ENCODE results near the gene CDYL2.
"Not testable (repeated sequence)": the region's sequence is repeated elsewhere in the genome, so short reads cannot be mapped to it uniquely, and the experiment has no call there.

CDYL2 gene

DNA sequence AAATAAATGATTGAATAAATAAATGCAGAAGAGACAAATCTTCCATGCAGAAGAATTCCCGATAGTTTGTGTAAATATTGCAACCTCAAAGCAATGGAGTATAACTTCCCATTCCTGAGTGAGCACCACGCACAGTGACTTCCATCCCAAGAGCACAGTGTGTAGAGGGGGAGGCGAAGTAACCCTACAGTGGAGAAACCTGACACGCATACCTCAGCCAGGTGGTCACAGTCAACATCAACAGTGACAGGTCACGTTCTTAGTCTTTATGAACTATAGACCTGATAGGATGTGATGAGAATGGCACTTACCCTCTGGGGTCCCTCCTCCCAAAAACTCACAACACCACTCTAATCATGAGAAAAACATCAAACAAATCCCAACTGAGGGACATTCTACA lies 152.0 kb downstream of the CDYL2 start:
- no peak for ATAC-seq
- TF ChIP-seq CSDC2 (CRISPR knock-in tag; IDR thresholded peaks at IDR 0.05): no peak
- TF ChIP-seq BACH2 (CRISPR knock-in tag; IDR thresholded peaks at IDR 0.05; ENCODE audit: borderline replicate concordance): no peak
- TF ChIP-seq ZNF565 (CRISPR knock-in tag; conservative IDR thresholded peaks at IDR 0.05; ENCODE audit: low read depth): no peak
- TF ChIP-seq ZFP3 (CRISPR knock-in tag; IDR thresholded peaks at IDR 0.05): no peak
- TF ChIP-seq TCF4 (CRISPR knock-in tag; IDR thresholded peaks at IDR 0.05; ENCODE audit: borderline replicate concordance): no peak
- TF ChIP-seq SNAI2 (CRISPR knock-in tag; IDR thresholded peaks at IDR 0.05): no peak
- TF ChIP-seq, protein P1, sequence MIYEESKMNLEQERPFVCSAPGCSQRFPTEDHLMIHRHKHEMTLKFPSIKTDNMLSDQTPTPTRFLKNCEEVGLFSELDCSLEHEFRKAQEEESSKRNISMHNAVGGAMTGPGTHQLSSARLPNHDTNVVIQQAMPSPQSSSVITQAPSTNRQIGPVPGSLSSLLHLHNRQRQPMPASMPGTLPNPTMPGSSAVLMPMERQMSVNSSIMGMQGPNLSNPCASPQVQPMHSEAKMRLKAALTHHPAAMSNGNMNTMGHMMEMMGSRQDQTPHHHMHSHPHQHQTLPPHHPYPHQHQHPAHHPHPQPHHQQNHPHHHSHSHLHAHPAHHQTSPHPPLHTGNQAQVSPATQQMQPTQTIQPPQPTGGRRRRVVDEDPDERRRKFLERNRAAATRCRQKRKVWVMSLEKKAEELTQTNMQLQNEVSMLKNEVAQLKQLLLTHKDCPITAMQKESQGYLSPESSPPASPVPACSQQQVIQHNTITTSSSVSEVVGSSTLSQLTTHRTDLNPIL (CRISPR knock-in tag; IDR thresholded peaks at IDR 0.05; ENCODE audit: low read depth): no peak
- no peak for TF ChIP-seq ZNF70 (CRISPR knock-in tag; IDR thresholded peaks at IDR 0.05)
- TF ChIP-seq ZNF8 (CRISPR knock-in tag; IDR thresholded peaks at IDR 0.05): no peak
- no peak for TF ChIP-seq ISL1 (CRISPR knock-in tag; IDR thresholded peaks at IDR 0.05)

DNA sequence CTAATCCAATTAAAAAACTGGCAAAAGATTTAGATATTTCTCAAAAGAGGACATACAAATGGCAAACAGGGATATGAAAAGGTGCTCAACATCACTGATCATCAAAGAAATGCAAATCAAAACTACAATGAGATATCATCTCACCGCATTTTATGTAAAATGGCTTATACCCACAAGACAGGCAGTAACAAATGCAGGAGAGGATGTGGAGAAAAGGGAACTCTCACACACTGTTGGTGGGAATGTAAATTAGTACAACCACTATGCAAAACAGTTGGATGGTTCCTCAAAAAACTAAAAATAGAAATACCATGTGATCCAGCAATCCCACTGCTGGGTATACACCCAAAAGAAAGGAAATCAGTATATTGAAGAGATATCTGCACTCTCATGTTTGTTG lies 154.1 kb downstream of the CDYL2 start:
- ATAC-seq: not testable (repeated sequence)

DNA sequence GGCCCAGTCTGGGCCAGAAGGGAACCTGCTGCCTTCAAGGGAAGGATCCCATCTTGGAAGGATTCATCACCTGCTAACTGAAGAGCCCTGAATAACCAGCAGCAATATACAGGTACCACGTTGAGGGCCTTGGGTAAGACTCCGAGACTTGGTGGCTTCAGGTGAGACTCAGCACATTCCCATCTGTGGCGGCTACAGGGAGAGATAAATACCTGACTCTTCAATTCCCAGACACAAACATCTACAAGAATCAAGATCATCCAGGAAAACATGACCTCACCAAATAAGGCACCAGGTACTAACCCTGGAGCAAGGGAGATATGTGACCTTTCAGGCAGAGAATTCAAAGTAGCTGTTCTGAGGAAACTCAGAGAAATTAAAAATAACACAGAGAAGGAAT lies 164.1 kb downstream of the CDYL2 start:
- no peak for ATAC-seq
- TF ChIP-seq, protein P1 (CRISPR knock-in tag; IDR thresholded peaks at IDR 0.05; ENCODE audit: low read depth): no peak
- TF ChIP-seq, protein P2, sequence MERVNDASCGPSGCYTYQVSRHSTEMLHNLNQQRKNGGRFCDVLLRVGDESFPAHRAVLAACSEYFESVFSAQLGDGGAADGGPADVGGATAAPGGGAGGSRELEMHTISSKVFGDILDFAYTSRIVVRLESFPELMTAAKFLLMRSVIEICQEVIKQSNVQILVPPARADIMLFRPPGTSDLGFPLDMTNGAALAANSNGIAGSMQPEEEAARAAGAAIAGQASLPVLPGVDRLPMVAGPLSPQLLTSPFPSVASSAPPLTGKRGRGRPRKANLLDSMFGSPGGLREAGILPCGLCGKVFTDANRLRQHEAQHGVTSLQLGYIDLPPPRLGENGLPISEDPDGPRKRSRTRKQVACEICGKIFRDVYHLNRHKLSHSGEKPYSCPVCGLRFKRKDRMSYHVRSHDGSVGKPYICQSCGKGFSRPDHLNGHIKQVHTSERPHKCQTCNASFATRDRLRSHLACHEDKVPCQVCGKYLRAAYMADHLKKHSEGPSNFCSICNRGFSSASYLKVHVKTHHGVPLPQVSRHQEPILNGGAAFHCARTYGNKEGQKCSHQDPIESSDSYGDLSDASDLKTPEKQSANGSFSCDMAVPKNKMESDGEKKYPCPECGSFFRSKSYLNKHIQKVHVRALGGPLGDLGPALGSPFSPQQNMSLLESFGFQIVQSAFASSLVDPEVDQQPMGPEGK (CRISPR knock-in tag; IDR thresholded peaks at IDR 0.05; ENCODE audit: borderline replicate concordance): no peak
- TF ChIP-seq ZNF565 (CRISPR knock-in tag; conservative IDR thresholded peaks at IDR 0.05; ENCODE audit: low read depth) (no peak), ARNTL (CRISPR knock-in tag; IDR thresholded peaks at IDR 0.05; ENCODE audit: borderline replicate concordance, low read depth) (no peak), ZFP30 (CRISPR knock-in tag; IDR thresholded peaks at IDR 0.05) (no peak)

DNA sequence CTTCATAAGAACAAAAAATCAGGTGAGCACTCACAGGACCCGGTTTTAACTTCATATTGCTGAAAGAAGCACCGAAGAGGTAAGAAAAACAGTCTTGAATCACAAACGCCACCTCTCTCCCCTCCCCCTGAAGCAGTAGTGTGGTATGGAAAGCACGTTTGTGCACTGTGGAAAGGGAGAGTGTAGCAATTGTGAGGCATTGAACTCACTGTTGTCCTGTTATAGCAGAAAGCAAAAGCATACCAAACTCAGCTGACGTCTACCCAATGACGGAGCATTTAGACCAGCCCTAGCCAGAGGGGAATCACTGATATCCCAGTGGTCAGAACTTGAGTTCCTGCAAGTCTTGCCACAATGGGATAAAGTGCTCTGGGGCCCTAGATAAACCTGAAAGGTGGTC lies 164.8 kb downstream of the CDYL2 start:
- no peak for ATAC-seq
- TF ChIP-seq, protein P3, sequence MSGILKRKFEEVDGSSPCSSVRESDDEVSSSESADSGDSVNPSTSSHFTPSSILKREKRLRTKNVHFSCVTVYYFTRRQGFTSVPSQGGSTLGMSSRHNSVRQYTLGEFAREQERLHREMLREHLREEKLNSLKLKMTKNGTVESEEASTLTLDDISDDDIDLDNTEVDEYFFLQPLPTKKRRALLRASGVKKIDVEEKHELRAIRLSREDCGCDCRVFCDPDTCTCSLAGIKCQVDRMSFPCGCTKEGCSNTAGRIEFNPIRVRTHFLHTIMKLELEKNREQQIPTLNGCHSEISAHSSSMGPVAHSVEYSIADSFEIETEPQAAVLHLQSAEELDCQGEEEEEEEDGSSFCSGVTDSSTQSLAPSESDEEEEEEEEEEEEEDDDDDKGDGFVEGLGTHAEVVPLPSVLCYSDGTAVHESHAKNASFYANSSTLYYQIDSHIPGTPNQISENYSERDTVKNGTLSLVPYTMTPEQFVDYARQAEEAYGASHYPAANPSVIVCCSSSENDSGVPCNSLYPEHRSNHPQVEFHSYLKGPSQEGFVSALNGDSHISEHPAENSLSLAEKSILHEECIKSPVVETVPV (CRISPR knock-in tag; IDR thresholded peaks at IDR 0.05): no peak
- TF ChIP-seq ARNTL (CRISPR knock-in tag; IDR thresholded peaks at IDR 0.05; ENCODE audit: borderline replicate concordance, low read depth) (no peak), RARB (CRISPR knock-in tag; IDR thresholded peaks at IDR 0.05) (no peak), ESRRG (CRISPR knock-in tag; IDR thresholded peaks at IDR 0.05) (no peak)

DNA sequence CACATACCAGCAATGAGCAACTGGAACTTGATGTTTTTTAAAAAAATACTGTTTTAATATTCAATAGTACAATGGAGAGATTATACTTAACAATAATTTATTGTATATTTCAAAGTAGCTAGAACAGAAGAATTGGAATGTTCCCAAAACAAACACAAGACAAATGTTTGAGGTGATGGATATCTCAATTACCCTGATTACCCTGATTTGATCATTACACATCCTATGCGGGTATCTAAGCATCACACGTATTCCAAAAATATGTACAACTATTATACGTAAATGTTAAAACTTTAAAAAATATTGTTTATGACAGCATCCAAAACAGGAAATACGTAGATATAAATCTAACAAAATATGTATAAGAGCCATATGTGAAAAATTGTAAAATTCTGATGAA lies 166.8 kb downstream of the CDYL2 start:
- ATAC-seq: no peak
- TF ChIP-seq TCF4 (CRISPR knock-in tag; IDR thresholded peaks at IDR 0.05; ENCODE audit: borderline replicate concordance) (no peak), ISL1 (CRISPR knock-in tag; IDR thresholded peaks at IDR 0.05) (no peak), BACH2 (CRISPR knock-in tag; IDR thresholded peaks at IDR 0.05; ENCODE audit: borderline replicate concordance) (no peak), PPARA (CRISPR knock-in tag; IDR thresholded peaks at IDR 0.05; ENCODE audit: borderline replicate concordance) (no peak), SNAI2 (CRISPR knock-in tag; IDR thresholded peaks at IDR 0.05) (no peak), OSR1 (CRISPR knock-in tag; IDR thresholded peaks at IDR 0.05) (no peak), ZFP3 (CRISPR knock-in tag; IDR thresholded peaks at IDR 0.05) (no peak), ZC3H10 (CRISPR knock-in tag; IDR thresholded peaks at IDR 0.05) (no peak), ARNTL (CRISPR knock-in tag; IDR thresholded peaks at IDR 0.05; ENCODE audit: borderline replicate concordance, low read depth) (no peak), ZFP30 (CRISPR knock-in tag; IDR thresholded peaks at IDR 0.05) (no peak), GLIS3 (CRISPR knock-in tag; IDR thresholded peaks at IDR 0.05) (no peak)
- TF ChIP-seq, protein P1 (CRISPR knock-in tag; IDR thresholded peaks at IDR 0.05; ENCODE audit: low read depth): no peak
- TF ChIP-seq, protein P4, sequence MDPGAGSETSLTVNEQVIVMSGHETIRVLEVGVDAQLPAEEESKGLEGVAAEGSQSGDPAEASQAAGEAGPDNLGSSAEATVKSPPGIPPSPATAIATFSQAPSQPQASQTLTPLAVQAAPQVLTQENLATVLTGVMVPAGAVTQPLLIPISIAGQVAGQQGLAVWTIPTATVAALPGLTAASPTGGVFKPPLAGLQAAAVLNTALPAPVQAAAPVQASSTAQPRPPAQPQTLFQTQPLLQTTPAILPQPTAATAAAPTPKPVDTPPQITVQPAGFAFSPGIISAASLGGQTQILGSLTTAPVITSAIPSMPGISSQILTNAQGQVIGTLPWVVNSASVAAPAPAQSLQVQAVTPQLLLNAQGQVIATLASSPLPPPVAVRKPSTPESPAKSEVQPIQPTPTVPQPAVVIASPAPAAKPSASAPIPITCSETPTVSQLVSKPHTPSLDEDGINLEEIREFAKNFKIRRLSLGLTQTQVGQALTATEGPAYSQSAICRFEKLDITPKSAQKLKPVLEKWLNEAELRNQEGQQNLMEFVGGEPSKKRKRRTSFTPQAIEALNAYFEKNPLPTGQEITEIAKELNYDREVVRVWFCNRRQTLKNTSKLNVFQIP (CRISPR knock-in tag; IDR thresholded peaks at IDR 0.05; ENCODE audit: borderline replicate concordance, low read depth): no peak
- TF ChIP-seq, protein P2 (CRISPR knock-in tag; IDR thresholded peaks at IDR 0.05; ENCODE audit: borderline replicate concordance): no peak

All from SK-N-SH treated with all-trans-retinoic acid at 6 μM for 48 hours (cell line).